GM12878 (cell line): ENCODE results near the gene CLCA2. TPM values are rescaled to one million over a fixed set of nuclear protein-coding genes. Genes with fewer than 3 reads are reported as not detected.

Source experiments
- ATAC-seq: fragments of 200-7000 bp; cut with Tn5 transposase; 3 replicates; pipeline ENCODE4 v1.9.1; 2020; ENCODE audit warnings: mild to moderate bottlenecking, moderate library complexity
- BruUV-seq: library from RNA; stranded (reverse); fragments of 400-500 nt; replicated peaks from 2 replicates; lab custom pipeline; 2021; lab: Mats Ljungman, UMichigan
- CTCF ChIA-PET: fragments of 300-600 bp; sonication (Branson Sonifier 250); formaldehyde crosslinking; extraction: SDS; loops from one replicate; lab custom pipeline; 2021; ENCODE audit warnings: inconsistent platforms; lab: Yijun Ruan, JAX
- POLR2A ChIA-PET: fragments of 350-600 bp; formaldehyde crosslinking; extraction: SDS; loops from one replicate; lab custom pipeline; 2021; ENCODE audit warnings: inconsistent platforms; lab: Charles Lee
- RAD21 ChIA-PET: fragments of 300-600 bp; sonication (Branson Sonifier 250); formaldehyde crosslinking; loops from one replicate; lab custom pipeline; 2023; ENCODE audit warnings: antibody characterized with exemption; ENCODE audit not compliant: unreplicated experiment; lab: Charles Lee
- SMC1A ChIA-PET: fragments of 300-600 bp; sonication (Branson Sonifier 250); formaldehyde crosslinking; loops from one replicate; lab custom pipeline; 2023; ENCODE audit not compliant: unreplicated experiment, uncharacterized antibody; lab: Charles Lee
- DNase-seq: peaks from one replicate; pipeline ENCODE4 v3.0.0-alpha.2; 2011; ENCODE audit warnings: low read depth, low spot score
- FAIRE-seq: peaks from 3 replicates; lab custom pipeline; 2011; peaks lifted over from hg19 to GRCh38; lab: Jason Lieb, UNC
- H2AFZ ChIP-seq: 2 replicates; pipeline ENCODE4 v1.6.0; 2011; ENCODE audit warnings: low read depth, low read length, control low read depth; ENCODE audit not compliant: control insufficient read depth
- H3K27ac ChIP-seq: 2 replicates; pipeline ENCODE4 v1.5.1; 2011; ENCODE audit warnings: control low read depth; ENCODE audit not compliant: control insufficient read depth, insufficient read depth
- H3K27me3 ChIP-seq, 2 experiments: replicated peaks in 1 of 2; 2 replicates each; pipeline versions ENCODE4 v1.6.0 to v1.6.1; 2011; ENCODE audit warnings: low read length in 1 of 2; ENCODE audit not compliant: control insufficient read depth in 2 of 2, insufficient read depth in 2 of 2
- H3K36me3 ChIP-seq, 2 experiments: 2 replicates each; pipeline ENCODE4 v1.5.1; 2011; ENCODE audit warnings: low read length in 1 of 2; ENCODE audit not compliant: control insufficient read depth in 2 of 2, insufficient read depth in 2 of 2
- H3K4me1 ChIP-seq: 2 replicates; pipeline ENCODE4 v1.6.1; 2011; ENCODE audit warnings: mild to moderate bottlenecking, low read length, moderate library complexity, mixed read lengths; ENCODE audit not compliant: control insufficient read depth, insufficient read depth
- H3K4me2 ChIP-seq: 2 replicates; pipeline ENCODE4 v1.6.0; 2011; ENCODE audit warnings: control low read depth; ENCODE audit not compliant: control insufficient read depth, insufficient read depth
- H3K4me3 ChIP-seq: fragments of 200-600 bp; sonication (generic); 2 replicates; pipeline ENCODE4 v1.5.1; 2016
- H3K79me2 ChIP-seq: 2 replicates; pipeline ENCODE4 v1.6.0; 2011; ENCODE audit warnings: low read length; ENCODE audit not compliant: control insufficient read depth, insufficient read depth
- H3K9ac ChIP-seq: 2 replicates; pipeline ENCODE4 v1.8.0; 2011; ENCODE audit warnings: low read length, control low read depth, mixed read lengths; ENCODE audit not compliant: control insufficient read depth, insufficient read depth
- H3K9me3 ChIP-seq: replicated peaks from 3 replicates; pipeline ENCODE4 v1.5.1; 2011; ENCODE audit warnings: mild to moderate bottlenecking, low read length; ENCODE audit not compliant: control insufficient read depth, insufficient read depth
- H4K20me1 ChIP-seq: 2 replicates; pipeline ENCODE4 v1.6.0; 2011; ENCODE audit not compliant: control insufficient read depth, insufficient read depth
- BHLHE40 ChIP-seq, 2 experiments: fragments of 450-650 bp in 1 of 2; IDR thresholded peaks; 2 replicates each; pipeline ENCODE4 v1.6.1; 2011 to 2017; ENCODE audit warnings: low read depth in 2 of 2, borderline replicate concordance in 1 of 2, improper control_type of control experiment in 1 of 2, low read length in 1 of 2, mild to moderate bottlenecking in 1 of 2
- BMI1 ChIP-seq: fragments of 450-650 bp; IDR thresholded peaks from 2 replicates; pipeline ENCODE4 v1.6.1; 2016; ENCODE audit warnings: mild to moderate bottlenecking, moderate library complexity, borderline replicate concordance
- CBX3 ChIP-seq: fragments of 200-600 bp; sonication (generic); IDR thresholded peaks from 2 replicates; pipeline ENCODE4 v1.6.1; 2016; ENCODE audit warnings: low read depth, borderline replicate concordance
- HDGF ChIP-seq: fragments of 450-650 bp; IDR thresholded peaks from 2 replicates; pipeline ENCODE4 v1.6.1; 2016; ENCODE audit warnings: antibody characterized with exemption
- IRF4 ChIP-seq: IDR thresholded peaks from 2 replicates; pipeline ENCODE4 v1.6.1; 2011; ENCODE audit warnings: low read depth, low read length
- JUNB ChIP-seq: IDR thresholded peaks from 2 replicates; pipeline ENCODE4 v1.6.1; 2016; ENCODE audit warnings: antibody characterized with exemption, mild to moderate bottlenecking
- MTA3 ChIP-seq: IDR thresholded peaks from 2 replicates; pipeline ENCODE4 v1.6.1; 2012; ENCODE audit warnings: low read length, inconsistent platforms, borderline replicate concordance
- PAX8 ChIP-seq: fragments of 450-650 bp; IDR thresholded peaks from 2 replicates; pipeline ENCODE4 v1.6.1; 2017; ENCODE audit warnings: mild to moderate bottlenecking, moderate library complexity
- RAD21 ChIP-seq: IDR thresholded peaks from 2 replicates; pipeline ENCODE4 v1.6.1; 2011; ENCODE audit warnings: mild to moderate bottlenecking, low read depth, low read length, moderate library complexity; ENCODE audit not compliant: insufficient read depth
- RAD51 ChIP-seq: fragments of 450-650 bp; IDR thresholded peaks from 2 replicates; pipeline ENCODE4 v1.6.1; 2016; ENCODE audit warnings: moderate library complexity, mild to moderate bottlenecking, inconsistent platforms
- RB1 ChIP-seq: fragments of 450-650 bp; formaldehyde crosslinking; IDR thresholded peaks from 2 replicates; pipeline ENCODE4 v1.6.1; 2017; ENCODE audit warnings: mild to moderate bottlenecking, borderline replicate concordance
- SMAD1 ChIP-seq: fragments of 450-650 bp; IDR thresholded peaks from 2 replicates; pipeline ENCODE4 v1.6.1; 2018; ENCODE audit warnings: mild to moderate bottlenecking, low read depth; ENCODE audit not compliant: partially characterized antibody
- TARDBP ChIP-seq: IDR thresholded peaks from 2 replicates; pipeline ENCODE4 v1.6.1; 2016; ENCODE audit warnings: borderline replicate concordance
- ZNF384 ChIP-seq: IDR thresholded peaks from 2 replicates; pipeline ENCODE4 v1.6.1; 2012; ENCODE audit warnings: low read depth, mild to moderate bottlenecking, low read length, improper control_type of control experiment, borderline replicate concordance
- WGBS: methylation state at CpG from one replicate; pipeline ENCODE4 v1.1.6; 2016; ENCODE audit warnings: low lambda C conversion rate; ENCODE audit not compliant: insufficient replicate concordance, insufficient coverage; ENCODE audit errors: missing lambda C conversion rate; 5-methylcytosine and 5-hydroxymethylcytosine counted together
- in situ Hi-C: fragments of 300-500 bp; cut with MboI; formaldehyde crosslinking; loops from 9 replicates; pipeline ENCODE4 v1.14.3; 2018; ENCODE audit warnings: mixed read lengths
- intact Hi-C: fragments of 100-400 bp; cut with micrococcal nuclease; formaldehyde crosslinking; loops from one replicate; pipeline ENCODE4 v1.14.2; 2022; ENCODE audit not compliant: unreplicated experiment
- polyA plus RNA-seq, 11 experiments: library from polyadenylated mRNA; depleted of rRNA in 4 of 11; unstranded in 6 of 11; stranded (reverse) in 5 of 11; fragments of >200 nt; fragmentation: Nextera tagmentation in 4 of 11; fragmentation: Illumina TruSeq in 1 of 11; extraction: Ambion mirVana in 4 of 11; extraction: Trizol in 1 of 11; gene quantifications; 1 replicate in 1 of 11; 2 replicates in 10 of 11; pipeline versions ENCODE4 v1.2.1 to v1.2.3, GENCODE V29; 2011 to 2016; ENCODE audit warnings: inconsistent platforms in 2 of 11, missing spikeins in 2 of 11, low read depth in 1 of 11
- total RNA-seq, 4 experiments: library from RNA; depleted of rRNA in 3 of 4; stranded (reverse); fragments of >200 nt in 3 of 4; fragmentation: Illumina TruSeq in 1 of 4; extraction: Trizol in 1 of 4; gene quantifications; 2 replicates each; pipeline versions ENCODE4 v1.2.1 to v1.2.3, GENCODE V29; 2013 to 2021
- TF ChIP-seq, protein P1 (sequence below): fragments of 450-650 bp; IDR thresholded peaks from 2 replicates; pipeline ENCODE4 v1.6.1; 2017; ENCODE audit warnings: antibody characterized with exemption, mild to moderate bottlenecking, moderate library complexity

Gene CLCA2
- total and polyA plus RNA-seq, 10 of the 15 experiments (the other 5 are each of a cell fraction or from before 2014, with no cell fraction given): 0.01 to 0.20 (median 0.08) TPM; not detected in 6

- TF ChIP-seq RAD51 (no peak), CBX3 (no peak), BHLHE40 (IDR thresholded peaks at IDR 0.05; ENCODE audit: borderline replicate concordance in 1 of 2, low read depth in 2 of 2, low read length in 1 of 2) (no peak), RB1 (no peak), JUNB (no peak), PAX8 (no peak), MTA3 (no peak), RAD21 (no peak), TARDBP (no peak), SMAD1 (no peak), ZNF384 (no peak), BMI1 (no peak), IRF4 (no peak), HDGF (no peak)
- TF ChIP-seq, protein P1, sequence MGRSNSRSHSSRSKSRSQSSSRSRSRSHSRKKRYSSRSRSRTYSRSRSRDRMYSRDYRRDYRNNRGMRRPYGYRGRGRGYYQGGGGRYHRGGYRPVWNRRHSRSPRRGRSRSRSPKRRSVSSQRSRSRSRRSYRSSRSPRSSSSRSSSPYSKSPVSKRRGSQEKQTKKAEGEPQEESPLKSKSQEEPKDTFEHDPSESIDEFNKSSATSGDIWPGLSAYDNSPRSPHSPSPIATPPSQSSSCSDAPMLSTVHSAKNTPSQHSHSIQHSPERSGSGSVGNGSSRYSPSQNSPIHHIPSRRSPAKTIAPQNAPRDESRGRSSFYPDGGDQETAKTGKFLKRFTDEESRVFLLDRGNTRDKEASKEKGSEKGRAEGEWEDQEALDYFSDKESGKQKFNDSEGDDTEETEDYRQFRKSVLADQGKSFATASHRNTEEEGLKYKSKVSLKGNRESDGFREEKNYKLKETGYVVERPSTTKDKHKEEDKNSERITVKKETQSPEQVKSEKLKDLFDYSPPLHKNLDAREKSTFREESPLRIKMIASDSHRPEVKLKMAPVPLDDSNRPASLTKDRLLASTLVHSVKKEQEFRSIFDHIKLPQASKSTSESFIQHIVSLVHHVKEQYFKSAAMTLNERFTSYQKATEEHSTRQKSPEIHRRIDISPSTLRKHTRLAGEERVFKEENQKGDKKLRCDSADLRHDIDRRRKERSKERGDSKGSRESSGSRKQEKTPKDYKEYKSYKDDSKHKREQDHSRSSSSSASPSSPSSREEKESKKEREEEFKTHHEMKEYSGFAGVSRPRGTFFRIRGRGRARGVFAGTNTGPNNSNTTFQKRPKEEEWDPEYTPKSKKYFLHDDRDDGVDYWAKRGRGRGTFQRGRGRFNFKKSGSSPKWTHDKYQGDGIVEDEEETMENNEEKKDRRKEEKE: no peak
- TF ChIP-seq, all 136 proteins: peak for 0
- ChIA-PET CTCF (interaction anchor here (0.7 kb wide), 1 partner anchor 169 kb away, joined by 3 read pairs; no protein-coding TSS in a partner anchor), POLR2A (no interaction called here), SMC1A (no interaction called here), RAD21 (no interaction called here)
- 65% methylated on average over 4 of the region's 4 CpGs for WGBS
- no peak for ATAC-seq
- intact Hi-C loops (loop anchor here (10.0 kb wide), 1 partner anchor 607 kb away; no protein-coding TSS in a partner anchor), in situ Hi-C loops (no loop called here)
- no peak for DNase-seq
- Histone ChIP-seq H3K9ac (no peak overlapping the region), H3K27ac (no peak overlapping the region), H3K4me3 (no peak overlapping the region), H3K36me3 (no peaks in the 10 kb centered on the region), H4K20me1 (no peaks in the 10 kb centered on the region), H3K79me2 (no peaks in the 10 kb centered on the region), H3K4me2 (no peak overlapping the region), H3K4me1 (no peaks in the 10 kb centered on the region), H3K9me3 (no peaks in the 10 kb centered on the region), H3K27me3 (no peaks in the 10 kb centered on the region; a peak in 1 of 4 replicates), H2AFZ (no peak overlapping the region)
- BruUV-seq: no TSS peak
- no peak for FAIRE-seq
Observed at GRCh38 chr1:86477682-86478081, 53.7 kb downstream of the CLCA2 start.
